Liver (tissue), 9 donors: Measurements from ENCODE around the gene PDE4D. TPM values are rescaled to one million over a fixed set of nuclear protein-coding genes. Genes with fewer than 3 reads are reported as not detected.

Experiments
- DNase-seq: peaks from one replicate; pipeline ENCODE4 v3.0.0-alpha.2; 2017; ENCODE audit warnings: low spot score
- H3K27ac ChIP-seq, 2 donors: one replicate each; pipeline ENCODE4 v1.7.0; 2013; ENCODE audit warnings: inconsistent platforms in 2 of 2, low read length in 2 of 2, control low read depth in 1 of 2, low read depth in 1 of 2, mild to moderate bottlenecking in 1 of 2
- H3K27me3 ChIP-seq, 4 donors: one replicate each; pipeline versions ENCODE4 v1.6.1 to v1.7.0; 2013; ENCODE audit warnings: low read length in 3 of 4, inconsistent platforms in 1 of 4, mild to moderate bottlenecking in 1 of 4, moderate library complexity in 1 of 4; ENCODE audit not compliant: control insufficient read depth in 4 of 4, insufficient read depth in 4 of 4
- H3K36me3 ChIP-seq, 4 donors: one replicate each; pipeline versions ENCODE4 v1.6.1 to v1.7.0; 2013; ENCODE audit warnings: low read length in 3 of 4, mild to moderate bottlenecking in 3 of 4, low read depth in 1 of 4, moderate library complexity in 1 of 4; ENCODE audit not compliant: control insufficient read depth in 4 of 4, insufficient read depth in 3 of 4
- H3K4me1 ChIP-seq, 4 donors: one replicate each; pipeline versions ENCODE4 v1.6.1 to v1.7.0; 2013; ENCODE audit warnings: low read length in 3 of 4, mild to moderate bottlenecking in 3 of 4, moderate library complexity in 1 of 4; ENCODE audit not compliant: control insufficient read depth in 4 of 4, insufficient read depth in 4 of 4
- H3K4me3 ChIP-seq, 3 donors: one replicate each; pipeline versions ENCODE4 v1.6.1 to v1.7.0; 2013; ENCODE audit warnings: low read length in 3 of 3, control low read depth in 1 of 3, low read depth in 1 of 3, mild to moderate bottlenecking in 1 of 3
- H3K9ac ChIP-seq, 2 donors: one replicate each; pipeline ENCODE4 v1.7.0; 2013; ENCODE audit warnings: low read length in 2 of 2, mild to moderate bottlenecking in 2 of 2, moderate library complexity in 2 of 2, control low read depth in 1 of 2, low read depth in 1 of 2
- H3K9me3 ChIP-seq, 4 donors: one replicate each; pipeline versions ENCODE4 v1.6.1 to v1.7.0; 2013; ENCODE audit warnings: low read length in 3 of 4; ENCODE audit not compliant: control insufficient read depth in 4 of 4
- ATF3 ChIP-seq: IDR thresholded peaks from 2 replicates; pipeline ENCODE4 v1.6.1; 2016; ENCODE audit warnings: antibody characterized with exemption
- CTCF ChIP-seq: fragments of 150-350 bp; IDR thresholded peaks from 2 replicates; pipeline ENCODE4 v1.5.1; 2017; ENCODE audit warnings: improper control_type of control experiment, low read depth, low read length; ENCODE audit not compliant: missing input control
- EGR1 ChIP-seq, 2 donors: IDR thresholded peaks; 2 replicates each; pipeline ENCODE4 v1.6.1; 2016 to 2018; ENCODE audit warnings: antibody characterized with exemption in 2 of 2, low read depth in 2 of 2
- FOXA1 ChIP-seq: IDR thresholded peaks from 2 replicates; pipeline ENCODE4 v1.6.1; 2016; ENCODE audit warnings: antibody characterized with exemption
- FOXA2 ChIP-seq: IDR thresholded peaks from 2 replicates; pipeline ENCODE4 v1.6.1; 2016; ENCODE audit warnings: antibody characterized with exemption
- GABPA ChIP-seq, 2 donors: IDR thresholded peaks in 1 of 2; conservative IDR thresholded peaks in 1 of 2; 2 replicates each; pipeline ENCODE4 v1.6.1; 2016; ENCODE audit warnings: antibody characterized with exemption in 2 of 2, mild to moderate bottlenecking in 1 of 2, moderate library complexity in 1 of 2
- HNF4A ChIP-seq, 2 donors: conservative IDR thresholded peaks; 2 replicates each; pipeline ENCODE4 v1.6.1; 2016; ENCODE audit warnings: antibody characterized with exemption in 2 of 2, mild to moderate bottlenecking in 2 of 2
- HNF4G ChIP-seq: IDR thresholded peaks from 2 replicates; pipeline ENCODE4 v1.6.1; 2016; ENCODE audit warnings: antibody characterized with exemption
- NR2F2 ChIP-seq: IDR thresholded peaks from 2 replicates; pipeline ENCODE4 v1.6.1; 2016; ENCODE audit warnings: antibody characterized with exemption
- RAD21 ChIP-seq, 2 donors: IDR thresholded peaks; 2 replicates each; pipeline ENCODE4 v1.6.1; 2016; ENCODE audit warnings: antibody characterized with exemption in 2 of 2, mild to moderate bottlenecking in 2 of 2
- RXRA ChIP-seq, 2 donors: IDR thresholded peaks; 2 replicates each; pipeline ENCODE4 v1.6.1; 2017 to 2018; ENCODE audit warnings: antibody characterized with exemption in 2 of 2, mild to moderate bottlenecking in 1 of 2
- SP1 ChIP-seq: IDR thresholded peaks from 2 replicates; pipeline ENCODE4 v1.6.1; 2018; ENCODE audit warnings: antibody characterized with exemption, mild to moderate bottlenecking
- TAF1 ChIP-seq: conservative IDR thresholded peaks from 2 replicates; pipeline ENCODE4 v1.6.1; 2016; ENCODE audit warnings: antibody characterized with exemption, mild to moderate bottlenecking
- YY1 ChIP-seq: IDR thresholded peaks from 2 replicates; pipeline ENCODE4 v1.6.1; 2016; ENCODE audit warnings: antibody characterized with exemption, mild to moderate bottlenecking
- WGBS: extraction: QIAGEN DNeasy Blood & Tissue Kit; methylation state at CpG from one replicate; pipeline ENCODE4 v1.1.7; 2013; 5-methylcytosine and 5-hydroxymethylcytosine counted together
- polyA plus RNA-seq, 2 donors: library from polyadenylated mRNA; stranded (reverse) in 1 of 2; unstranded in 1 of 2; fragments of 200-250 nt in 1 of 2; fragments of >200 nt in 1 of 2; fragmentation: Nextera tagmentation in 1 of 2; extraction: Ambion mirVana in 1 of 2; gene quantifications; one replicate each; pipeline versions ENCODE4 v1.2.1 to v1.2.3, GENCODE V29; 2013 to 2015
- total RNA-seq, 2 donors: library from RNA; depleted of rRNA; stranded (reverse); fragments of >200 nt; gene quantifications; one replicate each; pipeline ENCODE4 v1.2.3, GENCODE V29; 2014
- TF ChIP-seq, protein P1 (sequence below): IDR thresholded peaks from 2 replicates; pipeline ENCODE4 v1.6.1; 2016; ENCODE audit warnings: antibody characterized with exemption
- TF ChIP-seq, protein P2 (sequence below): IDR thresholded peaks from 2 replicates; pipeline ENCODE4 v1.6.1; 2016; ENCODE audit warnings: antibody characterized with exemption
- donor health status: healthy.
- donor health status: healthy.
- donor health status: healthy.
- donor health status: healthy.
- donor health status: healthy.

The PDE4D gene
- total and polyA plus RNA-seq, 4 donors = 0.67 to 11.9 (median 6.5) TPM

- WGBS = 77% methylated on average over 4 of the region's 4 CpGs
- no peak overlapping the region for H3K27ac ChIP-seq
- H3K36me3 ChIP-seq = no peaks in the 10 kb centered on the region
- no peak overlapping the region for H3K4me3 ChIP-seq
- H3K9ac ChIP-seq = no peak overlapping the region
- TF ChIP-seq FOXA1 (no peak), ATF3 (no peak), CTCF (no peak), RAD21 (IDR thresholded peaks at IDR 0.05) (no peak), EGR1 (IDR thresholded peaks at IDR 0.05; ENCODE audit: low read depth in 2 of 2) (no peak), GABPA (IDR thresholded peaks at IDR 0.05 in 1 of 2, conservative IDR thresholded peaks at IDR 0.05 in 1 of 2) (no peak), SP1 (no peak), RXRA (IDR thresholded peaks at IDR 0.05) (no peak), NR2F2 (no peak), HNF4G (no peak), HNF4A (conservative IDR thresholded peaks at IDR 0.05) (no peak)
- TF ChIP-seq, protein P1, sequence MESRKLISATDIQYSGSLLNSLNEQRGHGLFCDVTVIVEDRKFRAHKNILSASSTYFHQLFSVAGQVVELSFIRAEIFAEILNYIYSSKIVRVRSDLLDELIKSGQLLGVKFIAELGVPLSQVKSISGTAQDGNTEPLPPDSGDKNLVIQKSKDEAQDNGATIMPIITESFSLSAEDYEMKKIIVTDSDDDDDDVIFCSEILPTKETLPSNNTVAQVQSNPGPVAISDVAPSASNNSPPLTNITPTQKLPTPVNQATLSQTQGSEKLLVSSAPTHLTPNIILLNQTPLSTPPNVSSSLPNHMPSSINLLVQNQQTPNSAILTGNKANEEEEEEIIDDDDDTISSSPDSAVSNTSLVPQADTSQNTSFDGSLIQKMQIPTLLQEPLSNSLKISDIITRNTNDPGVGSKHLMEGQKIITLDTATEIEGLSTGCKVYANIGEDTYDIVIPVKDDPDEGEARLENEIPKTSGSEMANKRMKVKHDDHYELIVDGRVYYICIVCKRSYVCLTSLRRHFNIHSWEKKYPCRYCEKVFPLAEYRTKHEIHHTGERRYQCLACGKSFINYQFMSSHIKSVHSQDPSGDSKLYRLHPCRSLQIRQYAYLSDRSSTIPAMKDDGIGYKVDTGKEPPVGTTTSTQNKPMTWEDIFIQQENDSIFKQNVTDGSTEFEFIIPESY = no peak
- TF ChIP-seq, protein P2, sequence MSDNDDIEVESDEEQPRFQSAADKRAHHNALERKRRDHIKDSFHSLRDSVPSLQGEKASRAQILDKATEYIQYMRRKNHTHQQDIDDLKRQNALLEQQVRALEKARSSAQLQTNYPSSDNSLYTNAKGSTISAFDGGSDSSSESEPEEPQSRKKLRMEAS = no peak
- H3K4me1 ChIP-seq = no peaks in the 10 kb centered on the region
- no peaks in the 10 kb centered on the region for H3K9me3 ChIP-seq
- DNase-seq = no peak
- H3K27me3 ChIP-seq = no peaks in the 10 kb centered on the region
These were observed 116.5 kb downstream of the PDE4D start for GRCh38 chr5:59777028-59777427.

DNA sequence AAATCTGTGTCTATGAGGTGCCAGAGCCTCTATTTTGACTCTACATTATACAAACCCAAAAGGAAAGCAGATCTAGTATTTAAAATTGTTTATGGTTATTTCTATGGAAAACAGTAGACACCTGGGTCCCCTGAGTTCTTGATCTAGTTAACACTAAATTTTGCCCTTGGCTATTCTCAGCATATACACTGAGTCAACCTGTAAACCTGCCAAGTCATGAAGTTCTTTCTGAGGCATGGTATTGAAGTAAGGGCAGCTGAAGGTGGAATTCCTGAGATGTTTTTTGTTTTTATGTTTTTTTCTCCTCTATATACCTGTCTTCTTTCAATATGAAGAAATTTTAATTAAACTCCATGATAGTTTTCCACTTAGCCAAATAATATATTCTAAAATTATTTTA lies 120.2 kb downstream of the PDE4D start:
- no peak overlapping the region for H3K9ac ChIP-seq
- DNase-seq = no peak
- H3K9me3 ChIP-seq = no peaks in the 10 kb centered on the region
- no peaks in the 10 kb centered on the region for H3K36me3 ChIP-seq
- H3K27me3 ChIP-seq = no peaks in the 10 kb centered on the region
- TF ChIP-seq, protein P1 = no peak
- TF ChIP-seq ATF3 (no peak), HNF4A (conservative IDR thresholded peaks at IDR 0.05) (no peak), HNF4G (no peak), FOXA2 (no peak), EGR1 (IDR thresholded peaks at IDR 0.05; ENCODE audit: low read depth in 2 of 2) (no peak), SP1 (no peak), TAF1 (no peak), FOXA1 (no peak), RAD21 (IDR thresholded peaks at IDR 0.05) (no peak), YY1 (no peak)
- peaks cover 0 to 7% (median 4%) of the 10 kb centered on the region in 4 donors for H3K4me1 ChIP-seq
- H3K4me3 ChIP-seq = no peak overlapping the region
- H3K27ac ChIP-seq = no peak overlapping the region
